ENCODE results near the gene RGL3. TPM values are rescaled to one million over a fixed set of nuclear protein-coding genes. Genes with fewer than 3 reads are reported as not detected.
A peak's percentile ranks its signal among the peaks of the same experiment; 100 is the strongest.

RGL3 gene
- total and polyA plus RNA-seq, 9 of the 15 experiments (the other 6 are each of a cell fraction or from before 2014, with no cell fraction given), result 0.12 to 0.61 (median 0.32) TPM; not detected in 4

- TF ChIP-seq SIX5 (IDR thresholded peaks at IDR 0.05; ENCODE audit: borderline replicate concordance in 1 of 2, insufficient read depth in 1 of 2, low read depth in 1 of 2, low read length in 2 of 2) (peak; percentile 83 to 89), ARID1B (IDR thresholded peaks at IDR 0.05) (peak; percentile 19; the same call in 1 of the 2 replicates), NFYB (IDR thresholded peaks at IDR 0.05; ENCODE audit: extremely low read depth, insufficient read length) (peak; percentile 91), NFE2 (IDR thresholded peaks at IDR 0.05; ENCODE audit: low read depth) (peak; percentile 36; the same call in 1 of the 2 replicates), E2F4 (CRISPR knock-in tag; IDR thresholded peaks at IDR 0.05; ENCODE audit: low read depth) (peak; percentile 77; the same call in 1 of the 2 replicates), DIDO1 (tag; IDR thresholded peaks at IDR 0.05; ENCODE audit: low read depth) (peak; percentile 73), GATAD2A (IDR thresholded peaks at IDR 0.05) (no peak), ZEB2 (IDR thresholded peaks at IDR 0.05) (no peak), OTX1 (CRISPR knock-in tag; IDR thresholded peaks at IDR 0.05) (peak; percentile 17; the same call in 1 of the 2 replicates), HCFC1 (IDR thresholded peaks at IDR 0.05; ENCODE audit: low read depth, low read length) (peak; percentile 98), GTF2A2 (tag; IDR thresholded peaks at IDR 0.05) (no peak), CBX8 (IDR thresholded peaks at IDR 0.05; ENCODE audit: borderline replicate concordance, extremely low read depth, low read depth, low read length, poor library complexity, severe bottlenecking) (no peak), ERF (CRISPR knock-in tag; IDR thresholded peaks at IDR 0.05) (0 out of 2 replicates have a peak, but pooled peaks have one; percentile 63), RBBP5 (IDR thresholded peaks at IDR 0.05; ENCODE audit: borderline replicate concordance, insufficient read depth, low read length, poor library complexity, severe bottlenecking) (peak; percentile 54), ZBTB5 (IDR thresholded peaks at IDR 0.05) (no peak), MAFK (IDR thresholded peaks at IDR 0.05; ENCODE audit: low read length) (no peak), ZMIZ1 (IDR thresholded peaks at IDR 0.05; ENCODE audit: low read depth in 2 of 2, low read length in 2 of 2) (no peak), STAG1 (CRISPR knock-in tag; IDR thresholded peaks at IDR 0.05; ENCODE audit: borderline replicate concordance) (no peak), ZBTB8A (IDR thresholded peaks at IDR 0.05; ENCODE audit: partially characterized antibody) (no peak), ZNF133 (CRISPR knock-in tag; IDR thresholded peaks at IDR 0.05) (no peak), ZNF23 (CRISPR knock-in tag; IDR thresholded peaks at IDR 0.05) (no peak), ILF3 (IDR thresholded peaks at IDR 0.05; ENCODE audit: borderline replicate concordance) (no peak)
These were observed 16.1 kb upstream of the RGL3 start, which contains the start of the genes ODAD3 and PRKCSH (continued) for GRCh38 chr19:11435057-11435832.
